WERI-Rb-1 (cell line): ENCODE results near the gene ZNF865.

Experiments used
- DNase-seq: peaks from one replicate; pipeline ENCODE4 v3.0.0-alpha.2; 2020
- H3K27ac ChIP-seq: fragments of 250-450 bp; sonication (Bioruptor Pico); 2 replicates; pipeline ENCODE4 v1.5.1; 2020; ENCODE audit warnings: mild to moderate bottlenecking, moderate library complexity
- H3K27me3 ChIP-seq: fragments of 250-450 bp; sonication (Bioruptor Pico); 2 replicates; pipeline ENCODE4 v1.5.1; 2021; ENCODE audit warnings: mild to moderate bottlenecking, low read depth, moderate library complexity; ENCODE audit not compliant: insufficient read depth, severe bottlenecking
- H3K36me3 ChIP-seq: fragments of 250-450 bp; sonication (Bioruptor Pico); 2 replicates; pipeline ENCODE4 v1.5.1; 2020; ENCODE audit warnings: mild to moderate bottlenecking, moderate library complexity
- H3K4me3 ChIP-seq: 2 replicates; pipeline ENCODE4 v1.5.1; 2011; ENCODE audit warnings: low read depth, mild to moderate bottlenecking, control low read depth, low read length
- H3K9me3 ChIP-seq: fragments of 250-450 bp; sonication (Bioruptor Pico); 2 replicates; pipeline ENCODE4 v1.5.1; 2021; ENCODE audit warnings: mild to moderate bottlenecking, moderate library complexity; ENCODE audit not compliant: severe bottlenecking
- CTCF ChIP-seq: IDR thresholded peaks from 2 replicates; pipeline ENCODE4 v1.5.1; 2011; ENCODE audit warnings: low read depth, mild to moderate bottlenecking, control low read depth, inconsistent platforms, low read length

Gene ZNF865

GRCh38 chr19:55653651-55654322, 48.3 kb downstream of the ZNF865 start:
- Histone ChIP-seq H3K36me3 (peaks cover 48% of the 10 kb centered on the region), H3K9me3 (no peaks in the 10 kb centered on the region), H3K27me3 (no peaks in the 10 kb centered on the region), H3K4me3 (peak overlapping the region; percentile 99), H3K27ac (peak overlapping the region; percentile 99)
- TF ChIP-seq CTCF, result peak; percentile 98
- DNase-seq, result peak; percentile 99

- H3K27me3 ChIP-seq, result no peaks in the 10 kb centered on the region
- H3K27ac ChIP-seq, result peak overlapping the region; percentile 99
- DNase-seq, result peak; percentile 99
- peak overlapping the region; percentile 99 for H3K4me3 ChIP-seq
- no peak for TF ChIP-seq CTCF
- H3K9me3 ChIP-seq, result no peaks in the 10 kb centered on the region
- peaks cover 53% of the 10 kb centered on the region for H3K36me3 ChIP-seq
These were observed 48.9 kb downstream of the ZNF865 start for GRCh38 chr19:55654323-55654867.

GRCh38 chr19:55654868-55655647, 49.6 kb downstream of the ZNF865 start, which contains the start of gene U2AF2:
Gene U2AF2, plus strand, starts transcription at chr19:55655035. Its CDS starts 70 bp downstream, at chr19:55655105.
- peak; percentile 94 for DNase-seq
- no peaks in the 10 kb centered on the region for H3K27me3 ChIP-seq
- peak within 1 kb of the TSS; percentile 99 for H3K27ac ChIP-seq
- peak within 1 kb of the TSS; percentile 99 for H3K4me3 ChIP-seq
- no peaks in the 10 kb centered on the region for H3K9me3 ChIP-seq
- H3K36me3 ChIP-seq, result peaks cover 55% of the 10 kb centered on the region
- no peak for TF ChIP-seq CTCF

GRCh38 chr19:55655648-55656040, 50.2 kb downstream of the ZNF865 start:
- Histone ChIP-seq H3K27me3 (no peaks in the 10 kb centered on the region), H3K9me3 (no peaks in the 10 kb centered on the region), H3K36me3 (peaks cover 57% of the 10 kb centered on the region), H3K4me3 (peak overlapping the region; percentile 99), H3K27ac (peak overlapping the region; percentile 99)
- DNase-seq, result no peak
- TF ChIP-seq CTCF, result no peak

GRCh38 chr19:55656552-55656951, 51.1 kb downstream of the ZNF865 start:
- peak overlapping the region; percentile 99 for H3K4me3 ChIP-seq
- no peaks in the 10 kb centered on the region for H3K27me3 ChIP-seq
- H3K9me3 ChIP-seq, result no peaks in the 10 kb centered on the region
- H3K27ac ChIP-seq, result no peak overlapping the region; the same call in 1 of the 2 replicates
- TF ChIP-seq CTCF, result no peak
- DNase-seq, result no peak
- H3K36me3 ChIP-seq, result peaks cover 67% of the 10 kb centered on the region
